Nephron progenitor cell (in vitro differentiated cells): ENCODE measurements around the gene HOXA13.

ENCODE experiments used
- DNase-seq: peaks from one replicate; pipeline ENCODE4 v3.0.0; 2021
- H3K27ac Mint-ChIP-seq: 2 replicates; pipeline ENCODE4 v1.8.0; 2021; ENCODE audit warnings: mild to moderate bottlenecking, moderate library complexity, mixed read lengths
- H3K27me3 Mint-ChIP-seq: 2 replicates; pipeline ENCODE4 v1.8.0; 2021; ENCODE audit warnings: mild to moderate bottlenecking, low read depth, mixed read lengths; ENCODE audit not compliant: poor library complexity
- H3K36me3 Mint-ChIP-seq: 2 replicates; pipeline ENCODE4 v1.8.0; 2021; ENCODE audit warnings: low read depth, mixed read lengths
- H3K4me1 Mint-ChIP-seq: 2 replicates; pipeline ENCODE4 v1.8.0; 2021; ENCODE audit warnings: mixed read lengths
- H3K4me3 Mint-ChIP-seq: 2 replicates; pipeline ENCODE4 v1.8.0; 2021; ENCODE audit warnings: mild to moderate bottlenecking, moderate library complexity, mixed read lengths
- H3K9me3 Mint-ChIP-seq: 2 replicates; pipeline ENCODE4 v1.8.0; 2021; ENCODE audit warnings: mild to moderate bottlenecking, moderate library complexity, mixed read lengths
- CTCF ChIP-seq: fragments of 200-600 bp; sonication (generic); IDR thresholded peaks from 2 replicates; pipeline ENCODE4 v1.5.0; 2021; ENCODE audit warnings: antibody characterized with exemption

The HOXA13 gene

GRCh38 chr7:27156508-27156898 lies 43.4 kb downstream of the HOXA13 start, which contains the start of gene HOXA7:
TSS of gene HOXA7 (minus strand) at chr7:27156675. CDS start at chr7:27156545, 130 bp downstream.
- peaks cover 33% of the 10 kb centered on the region for H3K36me3 Mint-ChIP-seq

GRCh38 chr7:27155816-27156507 lies 43.9 kb downstream of the HOXA13 start:
- peak; percentile 59 for DNase-seq
- Mint-ChIP-seq H3K27me3 (peaks cover 8% of the 10 kb centered on the region), H3K9me3 (peaks cover 4% of the 10 kb centered on the region), H3K4me1 (peaks cover 48% of the 10 kb centered on the region), H3K4me3 (peak overlapping the region; percentile 97), H3K36me3 (peaks cover 38% of the 10 kb centered on the region), H3K27ac (peak overlapping the region; percentile 99)
- TF ChIP-seq CTCF: no peak

More at GRCh38 chr7:27156508-27156898, 43.4 kb downstream of the HOXA13 start, which contains the start of gene HOXA7:
- Mint-ChIP-seq H3K27me3 (peaks cover 8% of the 10 kb centered on the region), H3K4me3 (peak within 1 kb of the TSS; percentile 97), H3K4me1 (peaks cover 48% of the 10 kb centered on the region), H3K9me3 (peaks cover 3% of the 10 kb centered on the region), H3K27ac (peak within 1 kb of the TSS; percentile 99)
- TF ChIP-seq CTCF: no peak
- peak; percentile 84 for DNase-seq

GRCh38 chr7:27154901-27155815 lies 44.7 kb downstream of the HOXA13 start:
- H3K27ac Mint-ChIP-seq: peak overlapping the region; percentile 99
- TF ChIP-seq CTCF: no peak
- peak; percentile 53 for DNase-seq
- H3K9me3 Mint-ChIP-seq: peaks cover 4% of the 10 kb centered on the region
- H3K4me3 Mint-ChIP-seq: peak overlapping the region; percentile 97
- H3K27me3 Mint-ChIP-seq: peaks cover 8% of the 10 kb centered on the region
- H3K36me3 Mint-ChIP-seq: peaks cover 46% of the 10 kb centered on the region
- peaks cover 48% of the 10 kb centered on the region for H3K4me1 Mint-ChIP-seq

GRCh38 chr7:27154369-27154768 lies 45.5 kb downstream of the HOXA13 start:
- TF ChIP-seq CTCF: no peak
- peaks cover 54% of the 10 kb centered on the region for H3K36me3 Mint-ChIP-seq
- H3K27me3 Mint-ChIP-seq: peaks cover 8% of the 10 kb centered on the region
- peaks cover 4% of the 10 kb centered on the region for H3K9me3 Mint-ChIP-seq
- peak overlapping the region; percentile 99 for H3K27ac Mint-ChIP-seq
- peak; percentile 10 for DNase-seq
- peaks cover 41% of the 10 kb centered on the region for H3K4me1 Mint-ChIP-seq
- H3K4me3 Mint-ChIP-seq: peak overlapping the region; percentile 97

- TF ChIP-seq CTCF: no peak
- Mint-ChIP-seq H3K4me3 (peak overlapping the region; percentile 97), H3K9me3 (peaks cover 4% of the 10 kb centered on the region), H3K27ac (peak overlapping the region; percentile 86), H3K4me1 (peaks cover 33% of the 10 kb centered on the region), H3K36me3 (peaks cover 63% of the 10 kb centered on the region), H3K27me3 (peaks cover 8% of the 10 kb centered on the region)
- no peak for DNase-seq
Observed at GRCh38 chr7:27153526-27153925, 46.4 kb downstream of the HOXA13 start.
